Osteocyte (in vitro differentiated cells): ENCODE data around the gene PIGU. TPM values are rescaled to one million over a fixed set of nuclear protein-coding genes. Genes with fewer than 3 reads are reported as not detected.

ENCODE experiments used
- DNase-seq: peaks from one replicate; pipeline ENCODE4 v3.0.0; 2021; ENCODE audit warnings: mixed read lengths; ENCODE audit not compliant: unreplicated experiment; ENCODE audit errors: extremely low spot score
- H3K27ac Mint-ChIP-seq: one replicate; pipeline ENCODE4 v1.8.0; 2021; ENCODE audit warnings: mild to moderate bottlenecking, mixed read lengths; ENCODE audit not compliant: unreplicated experiment
- H3K27me3 Mint-ChIP-seq: one replicate; pipeline ENCODE4 v1.8.0; 2021; ENCODE audit warnings: mixed read lengths; ENCODE audit not compliant: unreplicated experiment
- H3K36me3 Mint-ChIP-seq: one replicate; pipeline ENCODE4 v1.8.0; 2021; ENCODE audit warnings: mixed read lengths; ENCODE audit not compliant: unreplicated experiment
- H3K4me1 Mint-ChIP-seq: one replicate; pipeline ENCODE4 v1.8.0; 2021; ENCODE audit warnings: mixed read lengths; ENCODE audit not compliant: unreplicated experiment
- H3K4me3 Mint-ChIP-seq: one replicate; pipeline ENCODE4 v1.8.0; 2021; ENCODE audit warnings: mild to moderate bottlenecking, moderate library complexity, mixed read lengths; ENCODE audit not compliant: unreplicated experiment
- H3K9me3 Mint-ChIP-seq: one replicate; pipeline ENCODE4 v1.8.0; 2021; ENCODE audit warnings: mixed read lengths; ENCODE audit not compliant: unreplicated experiment
- total RNA-seq: library from RNA; stranded (reverse); gene quantifications from 2 replicates; pipeline ENCODE4 v1.2.1, GENCODE V29; 2021
- TF ChIP-seq, protein P1 (sequence below): fragments of 200-600 bp; sonication (generic); IDR thresholded peaks from 2 replicates; pipeline ENCODE4 v1.5.0; 2021; ENCODE audit warnings: antibody characterized with exemption, mild to moderate bottlenecking, moderate library complexity

The PIGU gene
- total RNA-seq, 1 donor from 2014 or later, result 15.5 TPM

- no peaks in the 10 kb centered on the region for H3K27me3 Mint-ChIP-seq
- H3K4me1 Mint-ChIP-seq, result peaks cover 1% of the 10 kb centered on the region
- no peaks in the 10 kb centered on the region for H3K9me3 Mint-ChIP-seq
- H3K4me3 Mint-ChIP-seq, result no peak overlapping the region
- H3K36me3 Mint-ChIP-seq, result no peaks in the 10 kb centered on the region
- TF ChIP-seq, protein P1, sequence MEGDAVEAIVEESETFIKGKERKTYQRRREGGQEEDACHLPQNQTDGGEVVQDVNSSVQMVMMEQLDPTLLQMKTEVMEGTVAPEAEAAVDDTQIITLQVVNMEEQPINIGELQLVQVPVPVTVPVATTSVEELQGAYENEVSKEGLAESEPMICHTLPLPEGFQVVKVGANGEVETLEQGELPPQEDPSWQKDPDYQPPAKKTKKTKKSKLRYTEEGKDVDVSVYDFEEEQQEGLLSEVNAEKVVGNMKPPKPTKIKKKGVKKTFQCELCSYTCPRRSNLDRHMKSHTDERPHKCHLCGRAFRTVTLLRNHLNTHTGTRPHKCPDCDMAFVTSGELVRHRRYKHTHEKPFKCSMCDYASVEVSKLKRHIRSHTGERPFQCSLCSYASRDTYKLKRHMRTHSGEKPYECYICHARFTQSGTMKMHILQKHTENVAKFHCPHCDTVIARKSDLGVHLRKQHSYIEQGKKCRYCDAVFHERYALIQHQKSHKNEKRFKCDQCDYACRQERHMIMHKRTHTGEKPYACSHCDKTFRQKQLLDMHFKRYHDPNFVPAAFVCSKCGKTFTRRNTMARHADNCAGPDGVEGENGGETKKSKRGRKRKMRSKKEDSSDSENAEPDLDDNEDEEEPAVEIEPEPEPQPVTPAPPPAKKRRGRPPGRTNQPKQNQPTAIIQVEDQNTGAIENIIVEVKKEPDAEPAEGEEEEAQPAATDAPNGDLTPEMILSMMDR, result no peak
- no peak for DNase-seq
- H3K27ac Mint-ChIP-seq, result no peak overlapping the region
Observed at GRCh38 chr20:34549291-34549928, 127.5 kb downstream of the PIGU start.

DNA sequence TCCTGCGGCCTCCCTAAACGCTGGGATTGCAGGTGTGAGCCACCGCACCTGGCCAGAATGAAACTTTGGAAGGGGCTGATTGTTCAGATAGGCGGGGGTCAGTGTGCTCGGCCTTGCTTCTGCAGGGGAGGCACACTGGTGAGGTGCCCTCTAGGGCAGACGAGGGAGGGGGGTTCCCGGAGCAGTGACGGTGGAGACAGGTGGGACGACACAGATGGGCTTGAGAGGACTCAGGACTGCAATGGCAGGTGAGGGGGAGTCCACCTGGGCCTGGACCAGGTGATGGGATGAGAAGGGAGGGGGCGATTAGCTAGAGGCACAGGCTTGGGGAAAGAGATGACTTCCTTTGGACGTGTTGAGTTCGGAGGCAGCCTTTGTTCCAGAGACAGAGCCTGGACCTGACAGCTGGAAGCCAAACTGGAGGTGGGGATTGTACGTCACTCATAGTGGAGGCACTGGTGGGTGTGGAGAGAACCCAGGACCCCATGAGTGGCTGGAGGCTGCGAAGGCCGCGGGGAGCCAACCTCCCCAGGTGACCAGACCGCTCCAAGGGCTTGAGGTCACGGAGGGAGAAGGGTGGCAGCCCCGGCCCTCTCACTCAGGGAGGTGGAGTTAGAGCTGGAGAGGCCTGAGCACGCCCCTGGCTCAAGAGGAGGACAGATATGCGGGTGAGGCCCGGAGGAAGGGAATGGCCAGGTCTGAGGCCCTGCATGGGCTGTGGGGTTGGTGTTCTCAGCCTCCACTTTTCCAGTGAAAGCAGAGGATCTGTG lies 128.9 kb downstream of the PIGU start:
- H3K4me1 Mint-ChIP-seq, result peaks cover 1% of the 10 kb centered on the region
- DNase-seq, result no peak
- H3K9me3 Mint-ChIP-seq, result no peaks in the 10 kb centered on the region
- TF ChIP-seq, protein P1, result no peak
- no peaks in the 10 kb centered on the region for H3K27me3 Mint-ChIP-seq
- H3K4me3 Mint-ChIP-seq, result no peak overlapping the region
- H3K36me3 Mint-ChIP-seq, result no peaks in the 10 kb centered on the region
- H3K27ac Mint-ChIP-seq, result no peak overlapping the region

- Mint-ChIP-seq H3K4me3 (no peak overlapping the region), H3K27ac (no peak overlapping the region)
- TF ChIP-seq, protein P1, result no peak
Observed at GRCh38 chr20:34546751-34547181, 130.1 kb downstream of the PIGU start.

GRCh38 chr20:34544109-34544796 lies 132.6 kb downstream of the PIGU start:
- TF ChIP-seq, protein P1, result no peak
- H3K4me1 Mint-ChIP-seq, result no peaks in the 10 kb centered on the region
- DNase-seq, result no peak
- no peaks in the 10 kb centered on the region for H3K27me3 Mint-ChIP-seq
- H3K27ac Mint-ChIP-seq, result no peak overlapping the region
- no peaks in the 10 kb centered on the region for H3K9me3 Mint-ChIP-seq
- peaks cover 17% of the 10 kb centered on the region for H3K36me3 Mint-ChIP-seq
- H3K4me3 Mint-ChIP-seq, result no peak overlapping the region

More at GRCh38 chr20:34546751-34547181, 130.1 kb downstream of the PIGU start:
- Mint-ChIP-seq H3K36me3 (no peaks in the 10 kb centered on the region), H3K4me1 (no peaks in the 10 kb centered on the region), H3K27me3 (no peaks in the 10 kb centered on the region), H3K9me3 (no peaks in the 10 kb centered on the region)
- no peak for DNase-seq
